Smooth muscle cell (in vitro differentiated cells): ENCODE results near the gene FCN2. TPM values are rescaled to one million over a fixed set of nuclear protein-coding genes. Genes with fewer than 3 reads are reported as not detected.

Experiments used
- DNase-seq: peaks from one replicate; lab custom pipeline; 2025; ENCODE audit not compliant: unreplicated experiment; lab: John Stamatoyannopoulos, UW
- H2AFZ ChIP-seq: fragments of 200-600 bp; sonication (generic); 2 replicates; pipeline ENCODE4 v1.6.0; 2016; ENCODE audit warnings: antibody characterized with exemption, low read depth, mild to moderate bottlenecking
- H3F3A ChIP-seq: fragments of 200-600 bp; sonication (generic); 2 replicates; pipeline ENCODE4 v1.6.0; 2017; ENCODE audit warnings: antibody characterized with exemption, low read depth
- H3K27ac ChIP-seq: fragments of 200-600 bp; sonication (generic); 2 replicates; pipeline ENCODE4 v1.5.1; 2016; ENCODE audit warnings: low read depth, mild to moderate bottlenecking
- H3K27me3 ChIP-seq: fragments of 200-600 bp; sonication (generic); 2 replicates; pipeline ENCODE4 v1.6.1; 2016; ENCODE audit warnings: low read depth, mild to moderate bottlenecking
- H3K36me3 ChIP-seq: fragments of 200-600 bp; sonication (generic); 2 replicates; pipeline ENCODE4 v1.5.1; 2016; ENCODE audit warnings: low read depth
- H3K4me1 ChIP-seq: fragments of 200-600 bp; sonication (generic); 2 replicates; pipeline ENCODE4 v1.5.1; 2016; ENCODE audit warnings: low read depth
- H3K4me2 ChIP-seq: fragments of 200-600 bp; sonication (generic); 2 replicates; pipeline ENCODE4 v1.6.0; 2016; ENCODE audit warnings: mild to moderate bottlenecking
- H3K4me3 ChIP-seq: fragments of 200-600 bp; sonication (generic); 2 replicates; pipeline ENCODE4 v1.5.1; 2016; ENCODE audit warnings: mild to moderate bottlenecking
- H3K79me2 ChIP-seq: fragments of 200-600 bp; sonication (generic); 2 replicates; pipeline ENCODE4 v1.6.0; 2016; ENCODE audit warnings: low read depth, mild to moderate bottlenecking
- H3K9ac ChIP-seq: fragments of 200-600 bp; sonication (generic); 2 replicates; pipeline ENCODE4 v1.6.0; 2016; ENCODE audit warnings: low read depth
- H3K9me3 ChIP-seq: fragments of 200-600 bp; sonication (generic); replicated peaks from 2 replicates; pipeline ENCODE4 v1.5.1; 2016; ENCODE audit warnings: low read depth
- H4K20me1 ChIP-seq: fragments of 200-600 bp; sonication (generic); 2 replicates; pipeline ENCODE4 v1.6.0; 2016; ENCODE audit warnings: low read depth
- WGBS: methylation state at CpG from one replicate; pipeline ENCODE4 v1.1.7; 2016; ENCODE audit warnings: low lambda C conversion rate; 5-methylcytosine and 5-hydroxymethylcytosine counted together
- microRNA-seq: library from miRNA; unstranded; fragments of <30 nt; microRNA quantifications from one replicate; pipeline ENCODE4, GENCODE V29; 2016; ENCODE audit warnings: borderline number of aligned reads
- polyA plus RNA-seq: library from polyadenylated mRNA; unstranded; fragments of >200 nt; fragmentation: Nextera tagmentation; extraction: Ambion mirVana; gene quantifications from 2 replicates; pipeline ENCODE4 v1.2.1, GENCODE V29; 2016
- small RNA-seq: library from RNA; depleted of rRNA; stranded (forward); fragments of <200 nt; gene quantifications from one replicate; pipeline ENCODE3, GENCODE V24; 2014
- total RNA-seq: library from RNA; depleted of rRNA; stranded (reverse); fragments of >200 nt; gene quantifications from 2 replicates; pipeline ENCODE4 v1.2.3, GENCODE V29; 2014
- TF ChIP-seq, protein P1 (sequence below): fragments of 200-600 bp; sonication (generic); IDR thresholded peaks from 2 replicates; pipeline ENCODE4 v1.5.1; 2017; ENCODE audit warnings: borderline replicate concordance, mild to moderate bottlenecking, antibody characterized with exemption; ENCODE audit not compliant: insufficient read depth, poor library complexity, severe bottlenecking

The FCN2 gene
- total and polyA plus RNA-seq, 2 experiments from 2014 or later, result not detected

DNA sequence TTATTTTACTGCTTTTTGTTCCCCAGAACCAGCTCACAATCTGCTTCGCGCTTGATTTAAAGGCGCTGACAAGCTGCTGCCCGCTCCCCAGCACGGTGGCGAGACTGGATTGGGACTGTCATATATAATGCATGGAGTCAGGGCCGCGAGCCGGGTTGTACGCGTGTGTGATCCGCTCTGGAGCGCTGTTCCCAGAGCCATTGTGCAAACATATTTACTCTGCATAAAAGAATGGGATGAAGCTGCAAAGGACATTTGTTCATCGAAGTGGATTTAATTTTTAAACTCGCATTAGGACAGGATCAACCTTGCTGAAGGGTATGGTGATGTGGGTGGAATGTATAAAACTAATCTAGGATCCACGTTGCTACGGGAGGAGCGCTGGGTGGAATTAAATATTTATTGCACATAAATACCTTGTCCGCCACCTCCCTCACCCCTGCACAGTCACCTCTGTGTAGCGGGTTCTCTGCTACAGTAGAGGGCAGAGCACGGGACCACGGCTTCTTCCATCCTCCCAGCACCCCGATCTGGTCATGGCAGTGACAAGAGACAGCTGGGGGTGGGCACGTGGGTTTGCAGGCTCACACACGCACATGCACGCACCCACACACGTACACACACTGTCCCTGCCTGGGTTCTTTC is 55.2 kb downstream of the FCN2 start:
- H3K27ac ChIP-seq, result no peak overlapping the region
- H3K9ac ChIP-seq, result no peak overlapping the region
- H3K36me3 ChIP-seq, result no peaks in the 10 kb centered on the region
- no peak overlapping the region for H3K4me3 ChIP-seq
- no peaks in the 10 kb centered on the region for H3K9me3 ChIP-seq
- H3K79me2 ChIP-seq, result no peaks in the 10 kb centered on the region
- no peaks in the 10 kb centered on the region for H4K20me1 ChIP-seq
- H3K4me1 ChIP-seq, result peaks cover 21% of the 10 kb centered on the region
- no peak for DNase-seq
- H3K27me3 ChIP-seq, result no peaks in the 10 kb centered on the region
- H3F3A ChIP-seq, result no peaks in the 10 kb centered on the region
- 94% methylated on average over 27 of the region's 27 CpGs for WGBS
- TF ChIP-seq, protein P1, sequence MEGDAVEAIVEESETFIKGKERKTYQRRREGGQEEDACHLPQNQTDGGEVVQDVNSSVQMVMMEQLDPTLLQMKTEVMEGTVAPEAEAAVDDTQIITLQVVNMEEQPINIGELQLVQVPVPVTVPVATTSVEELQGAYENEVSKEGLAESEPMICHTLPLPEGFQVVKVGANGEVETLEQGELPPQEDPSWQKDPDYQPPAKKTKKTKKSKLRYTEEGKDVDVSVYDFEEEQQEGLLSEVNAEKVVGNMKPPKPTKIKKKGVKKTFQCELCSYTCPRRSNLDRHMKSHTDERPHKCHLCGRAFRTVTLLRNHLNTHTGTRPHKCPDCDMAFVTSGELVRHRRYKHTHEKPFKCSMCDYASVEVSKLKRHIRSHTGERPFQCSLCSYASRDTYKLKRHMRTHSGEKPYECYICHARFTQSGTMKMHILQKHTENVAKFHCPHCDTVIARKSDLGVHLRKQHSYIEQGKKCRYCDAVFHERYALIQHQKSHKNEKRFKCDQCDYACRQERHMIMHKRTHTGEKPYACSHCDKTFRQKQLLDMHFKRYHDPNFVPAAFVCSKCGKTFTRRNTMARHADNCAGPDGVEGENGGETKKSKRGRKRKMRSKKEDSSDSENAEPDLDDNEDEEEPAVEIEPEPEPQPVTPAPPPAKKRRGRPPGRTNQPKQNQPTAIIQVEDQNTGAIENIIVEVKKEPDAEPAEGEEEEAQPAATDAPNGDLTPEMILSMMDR, result no peak
- no peak overlapping the region for H2AFZ ChIP-seq
- no peak overlapping the region for H3K4me2 ChIP-seq

DNA sequence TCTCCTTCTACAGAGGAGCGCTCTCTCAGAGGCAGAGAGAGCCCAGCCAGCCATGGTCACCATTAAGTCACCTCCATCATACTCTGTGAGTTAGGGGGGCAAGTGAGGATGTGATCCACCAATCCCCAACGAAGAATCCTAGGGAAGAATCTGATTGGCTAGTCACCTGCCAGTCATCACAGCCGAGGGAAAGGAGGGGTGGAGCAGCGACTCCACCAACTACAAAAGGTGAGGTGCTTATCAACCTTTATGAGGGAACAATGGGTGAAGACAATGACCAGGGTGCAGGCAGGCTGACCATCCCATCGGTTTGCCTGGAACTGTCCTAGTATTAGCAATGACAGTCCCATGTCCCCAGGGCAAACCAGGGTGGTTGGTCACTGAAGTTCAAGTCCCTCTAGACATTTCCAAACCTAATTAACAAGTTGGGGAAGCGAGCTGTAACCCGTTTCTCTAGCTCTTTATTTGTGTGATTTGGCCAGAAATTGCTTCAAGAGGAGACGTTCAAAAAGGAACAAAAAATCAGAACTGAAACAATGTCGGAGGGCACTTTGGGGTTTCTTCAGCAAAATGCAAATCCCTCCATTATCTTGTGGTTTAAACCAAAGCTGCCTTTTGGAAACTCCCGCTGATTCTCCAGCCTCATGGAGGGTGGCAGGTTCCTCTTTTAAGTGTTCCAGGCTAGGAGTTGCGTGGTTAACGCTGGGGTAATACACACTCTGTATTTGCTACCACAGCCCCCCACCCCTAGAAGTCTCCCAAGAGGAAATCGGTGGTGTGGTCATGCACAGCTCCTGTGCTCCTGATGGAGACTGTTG is 55.9 kb downstream of the FCN2 start:
- 89% methylated on average over 13 of the region's 13 CpGs for WGBS
- Histone ChIP-seq H3K79me2 (no peaks in the 10 kb centered on the region), H3K4me3 (no peak overlapping the region), H3K9me3 (no peaks in the 10 kb centered on the region), H3K9ac (no peak overlapping the region), H3K27ac (no peak overlapping the region), H3F3A (no peaks in the 10 kb centered on the region), H4K20me1 (no peaks in the 10 kb centered on the region), H3K4me2 (no peak overlapping the region), H3K36me3 (no peaks in the 10 kb centered on the region), H2AFZ (no peak overlapping the region), H3K4me1 (peaks cover 21% of the 10 kb centered on the region), H3K27me3 (peaks cover 4% of the 10 kb centered on the region)
- TF ChIP-seq, protein P1, result no peak
- no peak for DNase-seq

Small RNA genes lying within 50 kb of the gene (microRNA-seq; reads per million reads assigned to microRNA genes)
- gene MIR3689A (not detected), gene MIR3689B (not detected), gene MIR3689C (not detected), gene MIR3689D1 (not detected), gene MIR3689D2 (not detected), gene MIR3689E (not detected), gene MIR3689F (not detected)

Small RNA genes lying within 50 kb of the gene (small RNA-seq; reads per million reads assigned to genes)
- gene AL603650.1 (0.66 reads per million, percentile 22 among the genes with 10 or more reads in this experiment), gene MIR3689A (not detected), gene MIR3689B (not detected), gene MIR3689C (not detected), gene MIR3689D1 (not detected), gene MIR3689D2 (0.13 reads per million), gene MIR3689E (0.11 reads per million), gene MIR3689F (not detected)

Other genes starting within 250 kb of the FCN2 start
- 1,084 and 1,167 TPM in 2 replicates for gene COL5A1, start 239.0 kb upstream of the FCN2 start, total RNA-seq
- gene COL5A1, start 239.0 kb upstream of the FCN2 start, polyA plus RNA-seq, result 1,100 and 1,443 TPM in 2 replicates
- not detected in 2 replicates for gene FCN1, start 37.1 kb downstream of the FCN2 start, total RNA-seq
- 0.13 TPM in 1 of 2 replicates, not detected in the other for gene FCN1, start 37.1 kb downstream of the FCN2 start, polyA plus RNA-seq
- gene OLFM1, start 206.9 kb downstream of the FCN2 start, total RNA-seq, result 1.2 and 11.0 TPM in 2 replicates
- gene OLFM1, start 206.9 kb downstream of the FCN2 start, polyA plus RNA-seq, result 3.7 and 4.5 TPM in 2 replicates